Activated CD8-positive, alpha-beta memory T cell treated with anti-CD3 and anti-CD28 coated beads, Interleukin-2, amount 50 U/mL, for 24 hours (primary cell): ENCODE results near the gene CHTF18.
"Not testable (repeated sequence)": the region's sequence is repeated elsewhere in the genome, so short reads cannot be mapped to it uniquely, and the experiment has no call there.

Experiments used
- DNase-seq: peaks from one replicate; pipeline ENCODE4 v3.0.0-alpha.2; 2020; ENCODE audit errors: extremely low read depth

Gene CHTF18

GRCh38 chr16:788399-789126, at the start of gene CHTF18:
Gene CHTF18, plus strand, starts transcription at chr16:788620. Its CDS starts 65 bp downstream, at chr16:788685.
- DNase-seq, result peak; percentile 72

GRCh38 chr16:739560-740458, 48.6 kb upstream of the CHTF18 start:
- DNase-seq, result no peak

- no peak for DNase-seq
These were observed 48.0 kb upstream of the CHTF18 start for GRCh38 chr16:740459-740763.

- DNase-seq, result peak; percentile 84
These were observed 47.5 kb upstream of the CHTF18 start, which contains the start of gene CIAO3 for GRCh38 chr16:740764-741505. Gene CIAO3, minus strand, starts transcription at chr16:740997. Its CDS starts 12 bp downstream, at chr16:740985.

- DNase-seq, result no peak
These were observed 46.3 kb upstream of the CHTF18 start for GRCh38 chr16:741986-742629.

GRCh38 chr16:742894-743293, 45.5 kb upstream of the CHTF18 start:
- DNase-seq, result not testable (repeated sequence)

GRCh38 chr16:743794-744500, 44.5 kb upstream of the CHTF18 start:
- no peak for DNase-seq

GRCh38 chr16:745739-746138, 42.7 kb upstream of the CHTF18 start:
- DNase-seq, result no peak

GRCh38 chr16:746637-747036, 41.8 kb upstream of the CHTF18 start:
- DNase-seq, result no peak

GRCh38 chr16:747978-748746, 40.3 kb upstream of the CHTF18 start:
- DNase-seq, result no peak

GRCh38 chr16:749010-749409, 39.4 kb upstream of the CHTF18 start:
- DNase-seq, result no peak

GRCh38 chr16:750485-750884, 37.9 kb upstream of the CHTF18 start:
- DNase-seq, result no peak

GRCh38 chr16:751152-752006, 37.0 kb upstream of the CHTF18 start:
- no peak for DNase-seq

GRCh38 chr16:752007-752312, 36.5 kb upstream of the CHTF18 start:
- no peak for DNase-seq

GRCh38 chr16:754121-754607, 34.3 kb upstream of the CHTF18 start:
- DNase-seq, result not testable (repeated sequence)

GRCh38 chr16:754656-755055, 33.8 kb upstream of the CHTF18 start:
- no peak for DNase-seq

GRCh38 chr16:756428-756827, 32.0 kb upstream of the CHTF18 start:
- no peak for DNase-seq

- no peak for DNase-seq
These were observed 29.1 kb upstream of the CHTF18 start for GRCh38 chr16:759110-759910.

GRCh38 chr16:760065-760464, 28.4 kb upstream of the CHTF18 start:
- DNase-seq, result no peak
